ENCODE measurements around the gene DUSP22. TPM values are rescaled to one million over a fixed set of nuclear protein-coding genes. Genes with fewer than 3 reads are reported as not detected.
"Not testable (repeated sequence)": the region's sequence is repeated elsewhere in the genome, so short reads cannot be mapped to it uniquely, and the experiment has no call there.

Gene DUSP22
- total RNA-seq, 1 experiment from 2014 or later = 16.0 TPM

DNA sequence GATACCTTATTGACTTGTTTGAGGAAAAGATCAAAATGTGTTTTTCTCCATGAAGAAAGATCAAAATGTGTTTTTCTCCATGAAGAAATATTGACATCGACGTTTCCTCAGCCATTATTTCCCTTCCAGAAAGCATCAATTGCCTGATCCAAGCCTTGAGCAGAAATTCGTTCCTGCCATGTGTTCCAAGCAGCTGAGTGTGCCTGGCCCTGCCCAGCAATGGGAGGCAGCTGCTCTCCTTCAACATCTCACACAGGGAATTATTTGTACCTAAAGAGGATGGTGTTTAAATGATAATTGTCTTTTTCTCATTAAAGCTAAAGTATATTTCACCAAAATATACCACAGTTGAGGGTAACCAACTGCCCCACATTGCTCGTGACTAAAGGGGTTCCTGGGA is 7.8 kb upstream of the DUSP22 start:
- CTCF ChIA-PET = no interaction called here
- Histone ChIP-seq H3K27ac (ENCODE audit: low read depth, low read length, poor library complexity, severe bottlenecking) (no peak overlapping the region), H3K4me3 (ENCODE audit: low read depth, low read length, poor library complexity, severe bottlenecking) (no peak overlapping the region), H3K9me3 (ENCODE audit: low read depth, low read length, poor library complexity, severe bottlenecking) (peaks cover 8% of the 10 kb centered on the region), H3K36me3 (ENCODE audit: insufficient read depth, low read length, poor library complexity, severe bottlenecking) (no peaks in the 10 kb centered on the region), H3K27me3 (replicated peaks; ENCODE audit: insufficient read depth, low read depth, low read length, poor library complexity) (no peaks in the 10 kb centered on the region), H3K4me1 (ENCODE audit: insufficient read depth, low read length, poor library complexity, severe bottlenecking) (no peaks in the 10 kb centered on the region)
- POLR2A ChIA-PET (ENCODE audit: low non-redundant PET) = no interaction called here
- intact Hi-C loops (cut with micrococcal nuclease; ENCODE audit: unreplicated experiment) = no loop called here
- no peak for DNase-seq (ENCODE audit: low spot score)
- no TSS peak for BruUV-seq (replicated peaks)
- TF ChIP-seq, protein P1, sequence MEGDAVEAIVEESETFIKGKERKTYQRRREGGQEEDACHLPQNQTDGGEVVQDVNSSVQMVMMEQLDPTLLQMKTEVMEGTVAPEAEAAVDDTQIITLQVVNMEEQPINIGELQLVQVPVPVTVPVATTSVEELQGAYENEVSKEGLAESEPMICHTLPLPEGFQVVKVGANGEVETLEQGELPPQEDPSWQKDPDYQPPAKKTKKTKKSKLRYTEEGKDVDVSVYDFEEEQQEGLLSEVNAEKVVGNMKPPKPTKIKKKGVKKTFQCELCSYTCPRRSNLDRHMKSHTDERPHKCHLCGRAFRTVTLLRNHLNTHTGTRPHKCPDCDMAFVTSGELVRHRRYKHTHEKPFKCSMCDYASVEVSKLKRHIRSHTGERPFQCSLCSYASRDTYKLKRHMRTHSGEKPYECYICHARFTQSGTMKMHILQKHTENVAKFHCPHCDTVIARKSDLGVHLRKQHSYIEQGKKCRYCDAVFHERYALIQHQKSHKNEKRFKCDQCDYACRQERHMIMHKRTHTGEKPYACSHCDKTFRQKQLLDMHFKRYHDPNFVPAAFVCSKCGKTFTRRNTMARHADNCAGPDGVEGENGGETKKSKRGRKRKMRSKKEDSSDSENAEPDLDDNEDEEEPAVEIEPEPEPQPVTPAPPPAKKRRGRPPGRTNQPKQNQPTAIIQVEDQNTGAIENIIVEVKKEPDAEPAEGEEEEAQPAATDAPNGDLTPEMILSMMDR (conservative IDR thresholded peaks at IDR 0.05; ENCODE audit: low read depth, low read length) = no peak
- no peak for TF ChIP-seq EZH2 (IDR thresholded peaks at IDR 0.05; ENCODE audit: borderline replicate concordance, low read depth, low read length, poor library complexity, severe bottlenecking)

DNA sequence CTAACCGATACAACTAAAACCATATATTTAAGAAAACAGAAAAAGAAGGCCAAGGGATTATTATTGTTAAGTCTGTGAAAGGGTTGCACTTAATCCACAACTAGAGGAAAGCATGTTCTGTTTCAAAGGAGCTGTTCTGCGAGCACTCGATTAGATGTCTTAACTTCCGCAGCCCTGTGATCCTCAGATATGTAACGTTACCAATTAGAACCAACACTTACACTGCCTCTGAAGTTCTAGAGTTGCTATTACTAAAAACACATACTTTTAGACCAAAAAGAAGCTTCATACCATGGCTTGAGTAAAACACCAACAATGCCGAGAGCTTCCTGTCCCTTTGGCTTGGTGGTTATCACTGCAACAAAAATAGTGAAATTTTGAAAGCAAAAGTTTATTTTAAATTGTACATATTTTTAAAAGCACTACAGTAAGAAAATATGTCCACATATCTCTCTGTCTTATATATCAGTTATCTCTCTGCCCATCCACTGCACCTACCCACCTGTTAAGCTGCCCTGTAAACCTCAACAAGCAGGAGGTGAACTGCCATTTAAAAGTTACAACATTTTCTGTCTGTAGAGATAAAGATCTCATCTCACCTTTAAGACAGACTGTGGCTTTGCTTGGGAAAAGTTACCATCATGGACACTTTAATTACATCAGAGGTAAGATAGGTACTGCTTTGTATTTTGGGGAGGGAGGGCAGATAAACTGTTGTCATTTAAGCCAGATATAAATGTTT is 7.1 kb upstream of the DUSP22 start:
- BruUV-seq (replicated peaks) = no TSS peak
- H3K9me3 ChIP-seq (ENCODE audit: low read depth, low read length, poor library complexity, severe bottlenecking) = peaks cover 7% of the 10 kb centered on the region
- no peaks in the 10 kb centered on the region for H3K36me3 ChIP-seq (ENCODE audit: insufficient read depth, low read length, poor library complexity, severe bottlenecking)
- no peak for TF ChIP-seq EZH2 (IDR thresholded peaks at IDR 0.05; ENCODE audit: borderline replicate concordance, low read depth, low read length, poor library complexity, severe bottlenecking)
- TF ChIP-seq, protein P1 (conservative IDR thresholded peaks at IDR 0.05; ENCODE audit: low read depth, low read length) = no peak
- DNase-seq (ENCODE audit: low spot score) = no peak
- intact Hi-C loops (cut with micrococcal nuclease; ENCODE audit: unreplicated experiment) = no loop called here
- ChIA-PET POLR2A (ENCODE audit: low non-redundant PET) (no interaction called here), CTCF (no interaction called here)
- no peaks in the 10 kb centered on the region for H3K4me1 ChIP-seq (ENCODE audit: insufficient read depth, low read length, poor library complexity, severe bottlenecking)
- H3K4me3 ChIP-seq (ENCODE audit: low read depth, low read length, poor library complexity, severe bottlenecking) = no peak overlapping the region
- no peak overlapping the region for H3K27ac ChIP-seq (ENCODE audit: low read depth, low read length, poor library complexity, severe bottlenecking)
- H3K27me3 ChIP-seq (replicated peaks; ENCODE audit: insufficient read depth, low read depth, low read length, poor library complexity) = no peaks in the 10 kb centered on the region

DNA sequence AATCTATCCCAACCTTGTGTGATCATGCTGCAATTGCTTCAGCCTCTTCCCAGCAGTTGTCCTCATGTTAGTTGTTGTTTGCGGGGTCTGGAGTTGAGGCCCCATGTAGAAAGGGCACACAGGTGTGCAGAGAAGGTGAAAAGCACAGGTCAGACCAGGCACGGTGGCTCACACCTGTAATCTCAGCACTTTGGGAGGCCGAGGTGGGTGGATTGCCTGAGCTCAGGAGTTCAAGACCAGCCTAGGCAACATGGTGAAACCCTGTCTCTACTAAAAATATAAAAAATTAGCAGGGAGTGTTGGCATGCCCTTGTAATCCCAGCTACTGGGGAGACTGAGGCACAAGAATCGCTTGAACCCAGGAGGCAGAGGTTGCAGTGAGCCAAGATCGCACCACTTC is 6.4 kb upstream of the DUSP22 start:
- intact Hi-C loops (cut with micrococcal nuclease; ENCODE audit: unreplicated experiment); POLR2A ChIA-PET (ENCODE audit: low non-redundant PET); H3K9me3 ChIP-seq (ENCODE audit: low read depth, low read length, poor library complexity, severe bottlenecking); H3K4me3 ChIP-seq (ENCODE audit: low read depth, low read length, poor library complexity, severe bottlenecking); CTCF ChIA-PET; H3K27me3 ChIP-seq (replicated peaks; ENCODE audit: insufficient read depth, low read depth, low read length, poor library complexity); H3K36me3 ChIP-seq (ENCODE audit: insufficient read depth, low read length, poor library complexity, severe bottlenecking); H3K4me1 ChIP-seq (ENCODE audit: insufficient read depth, low read length, poor library complexity, severe bottlenecking); DNase-seq (ENCODE audit: low spot score); BruUV-seq (replicated peaks); H3K27ac ChIP-seq (ENCODE audit: low read depth, low read length, poor library complexity, severe bottlenecking): not testable (repeated sequence)
